Measurements from ENCODE around the gene ZNF883.
A peak's percentile ranks its signal among the peaks of the same experiment; 100 is the strongest.
"Not testable (repeated sequence)": the region's sequence is repeated elsewhere in the genome, so short reads cannot be mapped to it uniquely, and the experiment has no call there.

ZNF883 gene

GRCh38 chr9:113011911-113012381, at the start of gene ZNF883:
TSS of gene ZNF883 (minus strand) at chr9:113012192.
- peak in 11 of 14 donors; percentile 11 to 72 (median 37) for DNase-seq

GRCh38 chr9:113061072-113061850, 49.3 kb upstream of the ZNF883 start:
- DNase-seq, result not testable (repeated sequence)

GRCh38 chr9:113059581-113060284, 47.7 kb upstream of the ZNF883 start:
- not testable (repeated sequence) for DNase-seq

GRCh38 chr9:113057193-113057592, 45.2 kb upstream of the ZNF883 start:
- DNase-seq, result no peak

- peak; percentile 53 to 94 (median 90) for DNase-seq
Observed at GRCh38 chr9:113056191-113057106, 44.5 kb upstream of the ZNF883 start, which contains the start of gene ZFP37. TSS of gene ZFP37 (minus strand) at chr9:113056724. CDS start at chr9:113056688, 36 bp downstream.

GRCh38 chr9:113042884-113043657, 31.1 kb upstream of the ZNF883 start:
- no peak for DNase-seq

- no peak for DNase-seq
Observed at GRCh38 chr9:113026200-113026599, 14.2 kb upstream of the ZNF883 start.

- DNase-seq, result no peak
Observed at GRCh38 chr9:113018247-113018646, 6.3 kb upstream of the ZNF883 start.

GRCh38 chr9:113012492-113012891, 500 bp upstream of the ZNF883 start:
- DNase-seq, result no peak

GRCh38 chr9:113005777-113006176, 6.2 kb downstream of the ZNF883 start:
- no peak for DNase-seq

- DNase-seq, result no peak
Observed at GRCh38 chr9:112997236-112997941, 14.6 kb downstream of the ZNF883 start.

- no peak for DNase-seq
Observed at GRCh38 chr9:112971415-112971814, 40.6 kb downstream of the ZNF883 start.

GRCh38 chr9:112970939-112971338, 41.1 kb downstream of the ZNF883 start:
- DNase-seq, result no peak

GRCh38 chr9:112969730-112970129, 42.3 kb downstream of the ZNF883 start:
- DNase-seq, result no peak

- DNase-seq, result no peak
Observed at GRCh38 chr9:112955550-112955949, 56.4 kb downstream of the ZNF883 start.

GRCh38 chr9:112945620-112946208, 66.3 kb downstream of the ZNF883 start:
- DNase-seq, result no peak

GRCh38 chr9:112939418-112939817, 72.6 kb downstream of the ZNF883 start:
- DNase-seq, result no peak

GRCh38 chr9:112933696-112934095, 78.3 kb downstream of the ZNF883 start:
- DNase-seq, result no peak

- DNase-seq, result peak in 3 of 14 donors; percentile 1 to 9 (median 2)
Observed at GRCh38 chr9:112925058-112925641, 86.8 kb downstream of the ZNF883 start.

GRCh38 chr9:112921549-112921948, 90.4 kb downstream of the ZNF883 start:
- no peak for DNase-seq

Measured in C1 segment of cervical spinal cord (tissue), 14 donors.